Activated T-cell treated with anti-CD3 and anti-CD28 coated beads, Interleukin-2, amount 50 U/mL, for 72 hours (primary cell): ENCODE results near the gene DDX42. TPM values are rescaled to one million over a fixed set of nuclear protein-coding genes. Genes with fewer than 3 reads are reported as not detected.
"Not testable (repeated sequence)": the region's sequence is repeated elsewhere in the genome, so short reads cannot be mapped to it uniquely, and the experiment has no call there.

ENCODE experiments used
- ATAC-seq, 2 donors: fragments of 150-1000 bp; cut with Tn5 transposase; replicated peaks in 1 of 2; 2 replicates each; pipeline ENCODE4 v1.10.0; 2021; ENCODE audit warnings: moderate library complexity in 2 of 2, mild to moderate bottlenecking in 1 of 2
- DNase-seq, 2 donors: peaks; one replicate each; pipeline ENCODE4 v3.0.0; 2021 to 2022; ENCODE audit warnings: mixed read lengths in 1 of 2
- H3K27ac Mint-ChIP-seq: one replicate; pipeline ENCODE4 v1.8.0; 2022; ENCODE audit warnings: mild to moderate bottlenecking, moderate library complexity, mixed read lengths
- H3K27me3 Mint-ChIP-seq: one replicate; pipeline ENCODE4 v1.8.0; 2022; ENCODE audit warnings: low read depth, mixed read lengths
- H3K36me3 Mint-ChIP-seq, 2 donors: one replicate each; pipeline ENCODE4 v1.8.0; 2022; ENCODE audit warnings: mixed read lengths in 2 of 2, mild to moderate bottlenecking in 1 of 2; ENCODE audit not compliant: insufficient read depth in 2 of 2
- H3K4me1 Mint-ChIP-seq: one replicate; pipeline ENCODE4 v1.8.0; 2022; ENCODE audit warnings: low read depth, mixed read lengths
- H3K4me3 Mint-ChIP-seq, 2 donors: one replicate each; pipeline ENCODE4 v1.8.0; 2022; ENCODE audit warnings: mild to moderate bottlenecking in 2 of 2, mixed read lengths in 2 of 2, moderate library complexity in 2 of 2
- H3K9me3 Mint-ChIP-seq, 2 donors: one replicate each; pipeline ENCODE4 v1.8.0; 2022; ENCODE audit warnings: mixed read lengths in 2 of 2
- total RNA-seq, 2 donors: library from RNA; stranded (reverse); gene quantifications; one replicate each; pipeline ENCODE4 v1.2.3, GENCODE V29; 2022

The DDX42 gene
- total RNA-seq, 2 donors from 2014 or later = 112 to 114 TPM

GRCh38 chr17:63855185-63855584 is 81.2 kb downstream of the DDX42 start:
- no peak overlapping the region for H3K4me3 Mint-ChIP-seq
- DNase-seq (no peak), ATAC-seq (no peak)
- no peaks in the 10 kb centered on the region for H3K4me1 Mint-ChIP-seq
- H3K27ac Mint-ChIP-seq = no peak overlapping the region
- H3K9me3 Mint-ChIP-seq = no peaks in the 10 kb centered on the region
- peaks cover 6% of the 10 kb centered on the region for H3K27me3 Mint-ChIP-seq
- H3K36me3 Mint-ChIP-seq = no peaks in the 10 kb centered on the region

DNA sequence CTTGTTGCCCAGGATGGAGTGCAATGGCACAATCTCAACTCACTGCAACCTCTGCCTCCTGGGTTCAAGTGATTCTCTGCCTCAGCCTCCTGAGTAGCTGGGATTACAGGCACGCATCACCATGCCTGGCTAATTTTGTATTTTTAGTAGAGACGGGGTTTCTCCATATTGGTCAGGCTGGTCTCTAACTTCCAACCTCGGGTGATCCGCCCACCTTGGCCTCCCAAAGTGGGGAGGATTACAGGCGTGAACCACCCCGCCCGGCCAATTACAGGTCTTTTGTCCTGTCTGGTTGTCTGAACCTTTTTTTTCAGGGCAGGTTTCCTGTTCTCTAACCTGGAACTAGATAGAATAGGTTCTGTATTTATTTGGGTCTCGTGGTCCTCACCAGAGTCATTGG is 82.5 kb downstream of the DDX42 start:
- H3K27me3 Mint-ChIP-seq, DNase-seq, H3K36me3 Mint-ChIP-seq, H3K4me1 Mint-ChIP-seq, ATAC-seq, H3K4me3 Mint-ChIP-seq, H3K9me3 Mint-ChIP-seq, H3K27ac Mint-ChIP-seq: not testable (repeated sequence)

GRCh38 chr17:63859257-63859656 is 85.3 kb downstream of the DDX42 start:
- no peak for ATAC-seq
- Mint-ChIP-seq H3K9me3 (no peaks in the 10 kb centered on the region), H3K4me3 (no peak overlapping the region), H3K27ac (no peak overlapping the region), H3K4me1 (no peaks in the 10 kb centered on the region), H3K27me3 (peaks cover 8% of the 10 kb centered on the region), H3K36me3 (no peaks in the 10 kb centered on the region)
- no peak for DNase-seq

- ATAC-seq, H3K27ac Mint-ChIP-seq, DNase-seq, H3K9me3 Mint-ChIP-seq, H3K4me1 Mint-ChIP-seq, H3K27me3 Mint-ChIP-seq, H3K4me3 Mint-ChIP-seq, H3K36me3 Mint-ChIP-seq: not testable (repeated sequence)
Observed at GRCh38 chr17:63866625-63867024, 92.7 kb downstream of the DDX42 start.

Other genes starting within 250 kb of the DDX42 start
- gene DCAF7, start 223.7 kb upstream of the DDX42 start, total RNA-seq = 100 to 1,000 TPM; 124 to 126 TPM
- gene TACO1, start 173.3 kb upstream of the DDX42 start, total RNA-seq = 10 to 100 TPM; 32.7 to 35.1 TPM
- gene MAP3K3, start 151.8 kb upstream of the DDX42 start, total RNA-seq = 10 to 100 TPM; 34.9 to 46.8 TPM
- gene LIMD2, start 74.0 kb upstream of the DDX42 start, total RNA-seq = 100 to 1,000 TPM; 227 to 324 TPM
- gene STRADA, start 32.4 kb upstream of the DDX42 start, total RNA-seq = 10 to 100 TPM; 71.7 to 77.7 TPM
- 10 to 100 TPM; 59.5 to 60.3 TPM for gene CCDC47, start 573 bp upstream of the DDX42 start, total RNA-seq
- 100 to 1,000 TPM; 144 to 161 TPM for gene PSMC5, start 53.3 kb downstream of the DDX42 start, total RNA-seq
- 10 to 100 TPM; 36.0 to 42.3 TPM for gene FTSJ3, start 53.5 kb downstream of the DDX42 start, total RNA-seq
- 100 to 1,000 TPM; 103 to 121 TPM for gene SMARCD2, start 68.5 kb downstream of the DDX42 start, total RNA-seq
- not detected for gene CSH2, start 99.5 kb downstream of the DDX42 start, total RNA-seq
- not detected for gene GH2, start 107.8 kb downstream of the DDX42 start, total RNA-seq
- gene CSH1, start 122.4 kb downstream of the DDX42 start, total RNA-seq = not detected
- gene CSHL1, start 137.1 kb downstream of the DDX42 start, total RNA-seq = not detected
- not detected for gene GH1, start 144.7 kb downstream of the DDX42 start, total RNA-seq
- 10 to 100 TPM; 24.8 to 31.0 TPM for gene CD79B, start 158.2 kb downstream of the DDX42 start, total RNA-seq
- gene SCN4A, start 198.7 kb downstream of the DDX42 start, total RNA-seq = 1 to 10 TPM in 1 of 2 donors, under 1 TPM in 1; 0.93 to 1.0 TPM
- gene PRR29, start 224.2 kb downstream of the DDX42 start, total RNA-seq = 1 to 10 TPM in 1 of 2 donors, under 1 TPM in 1; 0.96 to 1.1 TPM
- gene ICAM2, start 246.5 kb downstream of the DDX42 start, total RNA-seq = 10 to 100 TPM; 49.9 to 55.7 TPM